Fibroblast of villous mesenchyme (primary cell): ENCODE results near the gene OR6C2. TPM values are rescaled to one million over a fixed set of nuclear protein-coding genes. Genes with fewer than 3 reads are reported as not detected.
"Not testable (repeated sequence)": the region's sequence is repeated elsewhere in the genome, so short reads cannot be mapped to it uniquely, and the experiment has no call there.

Experiments
- DNase-seq: peaks from one replicate; pipeline ENCODE4 v3.0.0-alpha.2; 2010; ENCODE audit warnings: low read depth
- H3K4me3 ChIP-seq: 2 replicates; pipeline ENCODE4 v1.5.1; 2011; ENCODE audit warnings: low read depth, mild to moderate bottlenecking, low read length
- CTCF ChIP-seq: IDR thresholded peaks from 2 replicates; pipeline ENCODE4 v1.5.1; 2012; ENCODE audit warnings: low read depth, mild to moderate bottlenecking, low read length; ENCODE audit not compliant: insufficient read depth
- total RNA-seq: library from RNA; depleted of rRNA; stranded (reverse); fragments of >200 nt; gene quantifications from 2 replicates; pipeline ENCODE4 v1.2.3, GENCODE V29; 2012

OR6C2 gene
- not detected in 2 replicates for total RNA-seq

DNA sequence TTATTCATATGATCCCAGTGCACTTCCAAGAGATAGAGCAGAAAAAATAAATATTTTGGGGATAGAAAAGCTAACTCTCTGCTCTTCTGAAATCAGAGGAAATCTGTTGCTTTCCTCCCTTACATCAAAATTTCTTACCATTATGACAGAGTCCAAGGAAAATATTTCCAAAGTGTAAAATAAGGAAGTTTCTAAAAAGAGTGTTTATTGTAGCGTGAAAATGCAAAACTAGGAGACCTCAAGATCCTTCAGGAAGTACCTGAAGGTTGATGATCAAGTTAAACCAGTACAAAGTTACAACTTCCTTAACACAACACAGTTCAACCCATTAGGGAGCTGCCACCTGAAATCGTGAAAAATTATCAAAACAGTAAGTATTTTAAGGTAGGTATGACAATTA is at the start of gene OR6C2:
Gene OR6C2 (plus strand): TSS at position 301 of the 400 bp plus-strand sequence. CDS start 8,138 bp downstream, outside the sequence.
- DNase-seq = no peak
- no peak within 1 kb of the TSS for H3K4me3 ChIP-seq
- TF ChIP-seq CTCF = no peak

DNA sequence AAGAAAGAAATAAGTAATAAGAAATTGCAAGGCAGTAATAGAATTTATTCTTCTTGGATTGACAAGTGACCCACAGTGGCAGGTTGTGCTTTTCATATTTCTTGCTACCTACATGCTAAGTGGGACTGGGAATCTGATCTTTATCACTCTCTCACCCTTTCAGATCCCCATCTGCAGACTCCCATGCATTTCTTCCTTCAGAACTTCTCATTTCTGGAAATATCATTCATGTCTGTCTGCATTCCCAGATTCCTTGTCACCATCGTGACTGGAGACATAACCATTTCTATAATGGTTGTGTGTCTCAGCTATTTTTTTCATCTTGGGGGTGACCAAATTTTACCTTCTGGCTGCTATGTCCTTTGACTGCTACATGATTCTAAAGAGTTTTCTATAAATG is 47.5 kb upstream of the OR6C2 start:
- no peak overlapping the region for H3K4me3 ChIP-seq
- no peak for DNase-seq
- no peak for TF ChIP-seq CTCF

- no peak within 1 kb of the TSS for H3K4me3 ChIP-seq
- DNase-seq = no peak
- no peak for TF ChIP-seq CTCF
These were observed 43.6 kb upstream of the OR6C2 start, which contains the start of gene OR6C65 for GRCh38 chr12:55400229-55400628. OR6C65 (plus strand) TSS chr12:55400529; CDS start chr12:55400529, 0 bp downstream.

DNA sequence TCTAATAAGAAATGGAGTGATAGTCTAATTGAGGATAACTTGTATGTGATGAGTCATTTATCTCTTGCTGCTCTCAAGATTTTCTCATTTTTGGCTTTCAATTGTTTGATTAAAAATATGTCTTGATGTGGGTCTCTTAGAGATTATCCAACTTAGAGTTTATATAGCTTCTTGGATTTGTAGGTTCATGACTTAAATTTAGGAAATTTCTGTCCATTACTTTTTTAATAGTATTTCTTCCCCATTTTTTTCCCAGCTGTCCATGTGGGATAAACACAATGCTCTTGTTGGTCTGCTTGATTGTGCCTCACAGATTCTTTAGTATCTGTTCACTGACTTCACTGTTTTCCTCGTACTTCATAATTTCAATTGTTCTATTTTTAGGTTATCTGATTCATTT is 36.0 kb upstream of the OR6C2 start:
- H3K4me3 ChIP-seq = no peak overlapping the region
- TF ChIP-seq CTCF = no peak
- no peak for DNase-seq

GRCh38 chr12:55409133-55409532 is 34.7 kb upstream of the OR6C2 start:
- H3K4me3 ChIP-seq, DNase-seq: not testable (repeated sequence)

DNA sequence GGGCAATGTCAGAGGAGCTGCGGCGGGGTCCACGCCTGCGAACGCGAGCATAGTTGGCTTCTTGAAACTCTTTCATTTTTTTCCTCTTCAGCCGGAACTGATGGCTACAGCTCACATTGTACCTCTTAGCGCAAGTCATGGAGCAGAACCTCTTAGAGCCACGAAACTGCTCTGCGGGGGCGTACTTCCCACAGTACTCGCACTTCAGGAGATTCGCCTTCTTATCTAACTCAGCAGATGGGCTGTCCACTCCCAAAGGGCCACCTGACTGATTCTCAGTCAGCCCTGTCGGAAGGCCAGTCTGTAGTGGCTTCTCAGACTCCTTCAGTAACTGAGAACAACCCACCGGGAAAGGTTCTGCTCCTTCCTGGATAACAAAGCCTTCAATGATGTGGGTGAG is 31.7 kb upstream of the OR6C2 start:
- not testable (repeated sequence) for DNase-seq, H3K4me3 ChIP-seq

DNA sequence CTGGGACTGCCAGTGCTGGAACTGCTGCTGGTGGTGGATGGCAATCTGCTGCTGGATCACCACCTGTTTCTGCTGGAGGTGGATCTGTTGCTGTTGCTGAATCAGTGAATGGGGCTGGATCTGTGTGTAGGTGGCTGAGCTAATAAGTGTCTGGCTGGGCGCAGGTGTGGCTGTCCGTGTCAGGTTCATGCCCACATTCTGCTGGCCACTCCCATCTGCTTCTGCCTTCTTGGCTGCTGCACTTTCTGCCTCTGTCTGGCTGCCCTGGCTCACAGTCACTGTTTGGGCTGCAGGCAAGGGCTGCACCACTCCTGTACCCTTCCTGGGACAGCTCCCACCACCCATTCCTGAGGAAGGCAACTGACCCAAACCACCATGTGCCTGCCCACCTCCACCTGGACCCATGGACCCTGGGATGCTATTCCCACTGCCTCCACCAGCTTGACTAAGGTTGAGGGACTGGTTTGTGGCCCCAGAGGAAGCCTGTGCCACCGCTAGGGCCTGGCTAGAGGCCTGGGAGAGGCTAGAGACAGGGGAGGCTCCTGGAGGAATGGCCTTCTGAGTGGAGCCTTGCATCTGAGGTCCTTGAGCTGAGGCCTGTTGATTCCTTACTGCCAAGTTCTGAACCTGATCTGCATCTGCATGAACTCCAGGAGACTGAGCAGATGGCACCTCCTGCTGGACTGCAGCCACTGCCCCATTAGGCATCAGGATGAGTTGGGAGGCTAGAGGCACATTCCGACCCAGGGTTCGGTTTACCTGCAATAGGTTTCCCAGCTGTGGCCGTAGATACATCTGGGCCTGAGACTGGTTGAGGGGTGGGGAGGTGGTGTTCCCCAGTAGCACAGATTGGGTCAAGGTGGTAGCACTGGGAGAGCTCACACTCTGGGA is 30.1 kb upstream of the OR6C2 start:
- not testable (repeated sequence) for DNase-seq, H3K4me3 ChIP-seq

DNA sequence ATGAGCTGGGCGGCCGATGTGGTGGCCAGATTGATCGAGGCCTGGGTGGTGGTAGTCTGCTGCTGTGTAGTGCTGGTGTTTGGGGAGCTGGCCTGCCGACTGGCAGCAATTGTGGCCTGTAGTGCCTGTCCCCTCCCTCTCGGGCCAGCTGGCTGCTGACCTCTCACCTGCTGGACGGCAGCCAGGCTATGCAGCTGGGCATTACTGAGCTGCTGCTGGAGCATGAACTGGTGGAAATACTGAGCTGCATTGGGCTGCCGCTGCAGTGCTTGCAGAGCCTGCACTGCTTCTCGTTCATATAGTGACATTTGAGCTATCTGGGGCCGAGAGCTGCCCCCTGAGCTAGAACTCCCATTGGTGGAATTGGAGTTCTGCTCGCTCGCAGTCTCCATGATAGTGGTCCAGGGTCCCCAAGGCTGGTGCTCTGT is 29.5 kb upstream of the OR6C2 start:
- not testable (repeated sequence) for DNase-seq, H3K4me3 ChIP-seq

DNA sequence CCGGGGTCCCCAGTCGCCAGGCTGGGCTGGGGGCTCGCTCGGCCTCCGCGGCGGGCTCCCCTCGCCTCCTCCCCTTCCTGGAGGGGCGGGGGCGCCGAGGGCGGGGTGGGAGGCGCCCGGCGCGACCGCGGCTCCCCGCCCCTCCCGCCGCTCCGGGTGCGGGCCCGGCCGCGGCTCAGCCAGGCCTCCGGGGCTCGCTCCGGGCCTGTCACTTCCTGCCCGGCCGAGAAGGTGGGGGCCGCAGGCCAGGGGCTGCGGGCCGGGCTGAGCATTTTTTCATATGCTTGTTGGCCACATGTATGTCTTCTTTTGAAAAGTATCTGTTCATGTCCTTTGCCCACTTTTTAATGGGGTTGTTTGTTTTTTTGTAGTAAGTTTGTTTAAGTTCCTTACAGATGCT is 29.0 kb upstream of the OR6C2 start:
- not testable (repeated sequence) for H3K4me3 ChIP-seq, DNase-seq
